A549 treated with CORT108297 at 1 μM for 4 hours (cell line): ENCODE data around the gene BPIFA3. TPM values are rescaled to one million over a fixed set of nuclear protein-coding genes. Genes with fewer than 3 reads are reported as not detected.

Experiments
- total RNA-seq: library from RNA; stranded (reverse); fragments of 200-300 nt; extraction: Qiagen RNA extraction; gene quantifications from 5 replicates; pipeline ENCODE4 v1.2.3, GENCODE V29; 2022

BPIFA3 gene
- not detected in 5 replicates for total RNA-seq

GRCh38 chr20:33217052-33217451 lies at the start of gene BPIFA3:
Gene BPIFA3, plus strand, starts transcription at chr20:33217352. Its CDS starts 185 bp downstream, at chr20:33217537.

GRCh38 chr20:33167859-33168258 lies 49.3 kb upstream of the BPIFA3 start, which contains the start of gene BPIFA2:
Gene BPIFA2, plus strand, starts transcription at chr20:33168159. Its CDS starts 987 bp downstream, at chr20:33169146.

GRCh38 chr20:33235696-33236095 lies 18.5 kb downstream of the BPIFA3 start, which contains the start of gene BPIFA1:
Gene BPIFA1, plus strand, starts transcription at chr20:33235996. Its CDS starts 1,716 bp downstream, at chr20:33237712.

Other genes starting within 250 kb of the BPIFA3 start
- gene SUN5, start 212.9 kb upstream of the BPIFA3 start, total RNA-seq, result not detected in 5 replicates
- not detected in 5 replicates for gene BPIFB2, start 209.6 kb upstream of the BPIFA3 start, total RNA-seq
- not detected in 5 replicates for gene BPIFB6, start 185.7 kb upstream of the BPIFA3 start, total RNA-seq
- not detected in 5 replicates for gene BPIFB3, start 163.4 kb upstream of the BPIFA3 start, total RNA-seq
- not detected in 5 replicates for gene BPIFB4, start 137.7 kb upstream of the BPIFA3 start, total RNA-seq
- 0.09 TPM in 1 of 5 replicates, not detected in the others for gene BPIFA2, start 49.2 kb upstream of the BPIFA3 start, total RNA-seq
- gene BPIFA1, start 18.6 kb downstream of the BPIFA3 start, total RNA-seq, result not detected in 5 replicates
- gene BPIFB1, start 65.9 kb downstream of the BPIFA3 start, total RNA-seq, result 0.07 to 0.22 TPM (median 0.14 TPM) in 3 of 5 replicates, not detected in the others
- 30.3 to 33.8 TPM (median 32.4 TPM) in 5 replicates for gene CDK5RAP1, start 184.2 kb downstream of the BPIFA3 start, total RNA-seq
- 8.7 to 12.9 TPM (median 10.8 TPM) in 5 replicates for gene SNTA1, start 226.4 kb downstream of the BPIFA3 start, total RNA-seq